ENCODE measurements around the gene RSKR. TPM values are rescaled to one million over a fixed set of nuclear protein-coding genes. Genes with fewer than 3 reads are reported as not detected.
"Not testable (repeated sequence)": the region's sequence is repeated elsewhere in the genome, so short reads cannot be mapped to it uniquely, and the experiment has no call there.

The RSKR gene
- total RNA-seq, 2 experiments from 2014 or later, result 23.0 to 28.7 TPM

DNA sequence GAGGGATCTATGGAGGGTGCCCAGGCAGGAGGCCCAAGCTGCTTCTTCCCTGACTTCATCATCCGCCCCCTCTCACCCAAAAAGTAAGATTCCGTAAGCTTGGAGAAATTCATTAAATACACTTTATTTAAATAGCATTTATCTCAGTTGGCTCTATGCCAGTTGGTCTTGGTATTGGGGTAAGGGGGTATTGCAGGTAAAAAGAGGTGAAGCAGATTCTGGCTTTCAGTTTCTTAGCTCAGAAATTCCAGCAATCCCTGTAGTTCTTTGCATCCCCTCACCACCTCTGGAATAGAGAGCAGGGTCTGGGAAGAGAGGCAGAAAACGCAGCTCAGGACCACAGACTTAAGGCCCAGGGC lies 36.5 kb downstream of the RSKR start:
- H3K4me1 Mint-ChIP-seq (ENCODE audit: low read depth), result peaks cover 42% of the 10 kb centered on the region
- ChIA-PET CTCF (interaction anchor here (0.6 to 4.9 kb wide), 8 partner anchors 11 to 149 kb away, joined by 3 to 44 read pairs (median 4); partner anchors contain the start of gene TLCD1), POLR2A (interaction anchor here (1.0 to 2.8 kb wide), 6 partner anchors 7 to 84 kb away, joined by 3 to 18 read pairs (median 5); partner anchors contain the start of genes SDF2, SPAG5 and SUPT6H)
- H3K36me3 Mint-ChIP-seq (ENCODE audit: low read depth), result peaks cover 64% of the 10 kb centered on the region
- peak overlapping the region; percentile 86 for H3K27ac Mint-ChIP-seq
- ATAC-seq (no peak), DNase-seq (no peak)
- no peaks in the 10 kb centered on the region for H3K27me3 Mint-ChIP-seq (ENCODE audit: low read depth)
- H3K9me3 Mint-ChIP-seq (ENCODE audit: insufficient read depth), result no peaks in the 10 kb centered on the region
- H3K4me3 Mint-ChIP-seq, result no peak overlapping the region

- Mint-ChIP-seq H3K36me3 (ENCODE audit: low read depth) (peaks cover 64% of the 10 kb centered on the region), H3K4me3 (peak within 1 kb of the TSS; percentile 84), H3K27me3 (ENCODE audit: low read depth) (no peaks in the 10 kb centered on the region), H3K9me3 (ENCODE audit: insufficient read depth) (no peaks in the 10 kb centered on the region), H3K27ac (peak within 1 kb of the TSS; percentile 86), H3K4me1 (ENCODE audit: low read depth) (peaks cover 47% of the 10 kb centered on the region)
- ATAC-seq (peak; percentile 95), DNase-seq (peak; percentile 98)
- POLR2A ChIA-PET, result interaction anchor here (0.6 to 2.8 kb wide), 9 partner anchors 17 to 85 kb away, joined by 3 to 18 read pairs (median 4); partner anchors contain the start of genes SDF2, SPAG5 and SUPT6H
- CTCF ChIA-PET, result interaction anchor here (0.6 to 4.9 kb wide), 11 partner anchors 11 to 349 kb away, joined by 3 to 44 read pairs (median 5); partner anchors contain the start of genes BLTP2, TLCD1 and UNC119
Measured at GRCh38 chr17:28576758-28577465, 37.1 kb downstream of the RSKR start, which contains the start of gene ALDOC. Gene ALDOC (minus strand): TSS chr17:28576895. CDS start chr17:28575532, 1,363 bp downstream.

DNA sequence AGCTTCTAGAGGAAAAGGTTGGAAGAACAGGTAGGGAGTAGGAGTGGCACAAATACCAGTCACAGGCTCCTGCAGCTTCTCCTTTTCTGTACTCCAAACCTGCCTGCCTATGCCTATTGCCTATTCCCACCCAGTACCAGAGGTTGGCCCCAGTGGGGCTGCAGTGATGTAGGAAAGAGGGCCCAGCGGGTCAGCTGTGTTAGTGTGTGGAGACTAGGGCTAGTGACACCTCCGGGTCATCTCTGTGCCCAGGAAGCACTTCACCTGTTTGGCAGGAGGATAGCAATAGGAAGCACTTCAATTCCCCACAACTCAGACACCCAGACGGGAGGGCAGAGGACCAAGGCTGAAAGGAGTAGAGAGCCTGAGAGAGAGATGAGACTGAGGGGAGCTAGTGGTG lies 38.0 kb downstream of the RSKR start:
- H3K4me3 Mint-ChIP-seq, result peak overlapping the region; percentile 84
- not testable (repeated sequence) for DNase-seq; H3K9me3 Mint-ChIP-seq (ENCODE audit: insufficient read depth); ATAC-seq; H3K27me3 Mint-ChIP-seq (ENCODE audit: low read depth)
- H3K4me1 Mint-ChIP-seq (ENCODE audit: low read depth), result peaks cover 49% of the 10 kb centered on the region
- ChIA-PET CTCF (interaction anchor here (0.7 to 4.9 kb wide), 8 partner anchors 15 to 350 kb away, joined by 3 to 44 read pairs (median 6); partner anchors contain the start of genes BLTP2 and UNC119), POLR2A (interaction anchor here (0.6 to 2.0 kb wide), 6 partner anchors 20 to 86 kb away, joined by 3 to 8 read pairs (median 4); partner anchors contain the start of genes SDF2 and SUPT6H)
- peak overlapping the region; percentile 86 for H3K27ac Mint-ChIP-seq
- peaks cover 64% of the 10 kb centered on the region for H3K36me3 Mint-ChIP-seq (ENCODE audit: low read depth)

DNA sequence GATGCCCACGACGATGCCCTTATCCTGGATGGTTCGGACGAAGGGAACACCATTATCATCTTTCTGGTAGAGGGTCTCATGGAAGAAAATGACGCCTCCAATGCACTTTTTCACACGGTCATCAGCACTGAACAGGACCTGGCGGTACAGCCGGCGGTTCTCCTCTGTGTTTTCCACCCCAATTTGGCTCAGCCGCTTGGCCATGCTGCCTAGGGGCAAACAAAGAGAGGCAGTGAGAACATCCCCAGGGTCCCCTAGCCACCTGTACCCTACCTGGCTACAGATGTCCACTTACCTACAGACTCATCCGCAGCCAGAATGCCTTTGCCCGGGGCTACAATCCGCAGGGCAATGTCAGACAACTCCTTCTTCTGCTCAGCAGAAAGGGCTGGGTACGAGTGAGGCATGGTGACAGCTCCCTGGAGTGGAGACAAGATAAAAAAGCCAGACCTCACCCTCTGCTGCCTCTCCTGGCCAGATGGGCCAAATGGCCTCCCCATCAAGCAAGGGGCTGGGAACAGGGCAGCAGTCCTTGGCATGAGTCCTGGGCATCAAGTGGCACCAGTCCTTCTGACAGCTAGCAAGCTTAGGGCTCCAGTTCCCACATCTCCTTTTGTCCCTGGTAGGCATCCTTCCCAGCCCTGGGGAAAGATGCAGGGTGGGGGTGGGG lies 38.7 kb downstream of the RSKR start:
- ChIA-PET POLR2A (interaction anchor here (0.9 to 1.5 kb wide), 3 partner anchors 13 to 87 kb away, joined by 3 to 5 read pairs (median 3); partner anchors contain the start of genes SDF2 and SUPT6H), CTCF (interaction anchor here (1.0 to 4.9 kb wide), 7 partner anchors 9 to 151 kb away, joined by 3 to 44 read pairs (median 6); partner anchors contain the start of gene UNC119)
- H3K36me3 Mint-ChIP-seq (ENCODE audit: low read depth), result peaks cover 61% of the 10 kb centered on the region
- no peaks in the 10 kb centered on the region for H3K27me3 Mint-ChIP-seq (ENCODE audit: low read depth)
- ATAC-seq (no peak), DNase-seq (no peak)
- no peak overlapping the region for H3K27ac Mint-ChIP-seq
- no peaks in the 10 kb centered on the region for H3K9me3 Mint-ChIP-seq (ENCODE audit: insufficient read depth)
- peaks cover 46% of the 10 kb centered on the region for H3K4me1 Mint-ChIP-seq (ENCODE audit: low read depth)
- H3K4me3 Mint-ChIP-seq, result no peak overlapping the region

DNA sequence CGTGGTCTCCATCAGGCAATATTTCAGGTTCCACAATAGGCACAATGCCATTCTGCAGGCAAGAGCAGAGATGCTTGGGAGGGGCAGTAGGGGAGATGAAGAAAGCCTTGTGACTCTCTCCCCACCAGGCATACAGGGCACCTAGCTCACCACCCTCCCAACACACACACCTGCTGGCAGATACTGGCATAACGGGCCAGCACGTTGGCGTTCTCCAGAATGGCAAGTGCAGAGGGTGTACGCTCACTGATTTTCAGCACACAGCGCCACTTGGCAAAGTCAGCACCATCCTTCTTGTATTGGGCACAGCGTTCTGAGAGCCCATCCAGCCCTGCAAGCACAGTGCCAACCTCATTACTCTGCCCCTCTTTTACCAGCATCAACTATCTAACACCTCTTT lies 39.5 kb downstream of the RSKR start:
- ATAC-seq (no peak), DNase-seq (no peak)
- Mint-ChIP-seq H3K4me3 (no peak overlapping the region), H3K36me3 (ENCODE audit: low read depth) (peaks cover 61% of the 10 kb centered on the region), H3K4me1 (ENCODE audit: low read depth) (peaks cover 49% of the 10 kb centered on the region), H3K9me3 (ENCODE audit: insufficient read depth) (no peaks in the 10 kb centered on the region), H3K27me3 (ENCODE audit: low read depth) (no peaks in the 10 kb centered on the region), H3K27ac (no peak overlapping the region)
- ChIA-PET POLR2A (interaction anchor here (0.9 to 1.5 kb wide), 3 partner anchors 12 to 87 kb away, joined by 3 to 5 read pairs (median 3); partner anchors contain the start of genes SDF2 and SUPT6H), CTCF (interaction anchor here (1.0 to 4.9 kb wide), 4 partner anchors 8 to 26 kb away, joined by 4 to 44 read pairs (median 8); no protein-coding TSS in a partner anchor)

GRCh38 chr17:28573966-28574480 lies 40.0 kb downstream of the RSKR start:
- POLR2A ChIA-PET, result interaction anchor here (0.9 kb wide), 1 partner anchor 11 kb away, joined by 3 read pairs; no protein-coding TSS in a partner anchor
- peaks cover 58% of the 10 kb centered on the region for H3K36me3 Mint-ChIP-seq (ENCODE audit: low read depth)
- CTCF ChIA-PET, result interaction anchor here (1.0 to 4.9 kb wide), 4 partner anchors 8 to 26 kb away, joined by 4 to 44 read pairs (median 8); no protein-coding TSS in a partner anchor

GRCh38 chr17:28573521-28573920 lies 40.5 kb downstream of the RSKR start:
- ATAC-seq (no peak), DNase-seq (no peak)
- POLR2A ChIA-PET, result no interaction called here
- H3K27me3 Mint-ChIP-seq (ENCODE audit: low read depth), result no peaks in the 10 kb centered on the region
- H3K4me1 Mint-ChIP-seq (ENCODE audit: low read depth), result peaks cover 53% of the 10 kb centered on the region
- H3K4me3 Mint-ChIP-seq, result no peak overlapping the region
- no peaks in the 10 kb centered on the region for H3K9me3 Mint-ChIP-seq (ENCODE audit: insufficient read depth)
- H3K27ac Mint-ChIP-seq, result no peak overlapping the region
- H3K36me3 Mint-ChIP-seq (ENCODE audit: low read depth), result peaks cover 55% of the 10 kb centered on the region
- CTCF ChIA-PET, result interaction anchor here (2.1 to 4.9 kb wide), 2 partner anchors 25 to 26 kb away, joined by 8 to 44 read pairs; no protein-coding TSS in a partner anchor

More at GRCh38 chr17:28573966-28574480, 40.0 kb downstream of the RSKR start:
- no peak overlapping the region for H3K4me3 Mint-ChIP-seq
- no peaks in the 10 kb centered on the region for H3K27me3 Mint-ChIP-seq (ENCODE audit: low read depth)
- DNase-seq, result no peak
- ATAC-seq, result no peak
- H3K4me1 Mint-ChIP-seq (ENCODE audit: low read depth), result peaks cover 52% of the 10 kb centered on the region
- H3K27ac Mint-ChIP-seq, result no peak overlapping the region
- no peaks in the 10 kb centered on the region for H3K9me3 Mint-ChIP-seq (ENCODE audit: insufficient read depth)

DNA sequence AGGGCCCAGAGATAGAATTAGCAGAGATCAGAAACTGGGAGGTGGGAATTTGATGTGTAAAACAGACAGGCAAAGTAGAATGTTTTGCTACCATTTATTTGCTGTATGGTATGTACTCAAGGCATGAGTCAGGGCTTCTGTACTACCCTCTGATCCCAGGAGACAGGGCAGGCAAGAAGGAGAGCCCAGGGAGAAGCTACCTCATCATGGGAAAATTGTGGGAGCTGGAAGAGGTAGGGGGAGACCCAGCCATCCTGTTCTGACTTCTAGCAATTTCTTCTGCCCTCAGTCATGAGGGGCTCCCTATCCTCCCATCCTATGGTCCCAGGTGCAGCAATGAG lies 41.0 kb downstream of the RSKR start:
- H3K4me3 Mint-ChIP-seq, result no peak overlapping the region
- no peak overlapping the region for H3K27ac Mint-ChIP-seq
- H3K9me3 Mint-ChIP-seq (ENCODE audit: insufficient read depth), result no peaks in the 10 kb centered on the region
- no peak for DNase-seq
- no peaks in the 10 kb centered on the region for H3K27me3 Mint-ChIP-seq (ENCODE audit: low read depth)
- CTCF ChIA-PET, result interaction anchor here (4.9 kb wide), 1 partner anchor 24 kb away, joined by 44 read pairs; no protein-coding TSS in a partner anchor
- no peak for ATAC-seq
- H3K36me3 Mint-ChIP-seq (ENCODE audit: low read depth), result peaks cover 54% of the 10 kb centered on the region
- POLR2A ChIA-PET, result interaction anchor here (0.5 to 1.2 kb wide), 2 partner anchors 13 to 72 kb away, joined by 3 read pairs; partner anchors contain the start of gene BLTP2
- peaks cover 56% of the 10 kb centered on the region for H3K4me1 Mint-ChIP-seq (ENCODE audit: low read depth)

GRCh38 chr17:28572259-28573039 lies 41.5 kb downstream of the RSKR start:
- Mint-ChIP-seq H3K27me3 (ENCODE audit: low read depth) (no peaks in the 10 kb centered on the region), H3K4me3 (peak overlapping the region; percentile 94), H3K4me1 (ENCODE audit: low read depth) (peaks cover 60% of the 10 kb centered on the region), H3K36me3 (ENCODE audit: low read depth) (peaks cover 52% of the 10 kb centered on the region), H3K9me3 (ENCODE audit: insufficient read depth) (no peaks in the 10 kb centered on the region), H3K27ac (peak overlapping the region; percentile 95)
- CTCF ChIA-PET, result interaction anchor here (0.8 to 3.7 kb wide), 8 partner anchors 11 to 381 kb away, joined by 3 to 46 read pairs (median 4); partner anchors contain the start of genes SDF2 and SUPT6H
- POLR2A ChIA-PET, result interaction anchor here (0.5 to 3.2 kb wide), 8 partner anchors 11 to 139 kb away, joined by 3 to 30 read pairs (median 5); partner anchors contain the start of genes BLTP2 and SPAG5
- ATAC-seq (no peak), DNase-seq (no peak)

GRCh38 chr17:28571361-28572122 lies 42.4 kb downstream of the RSKR start, which contains the start of gene PIGS:
Gene PIGS (minus strand): TSS chr17:28571524. CDS start chr17:28571496, 28 bp downstream.
- ChIA-PET CTCF (interaction anchor here (0.7 to 3.7 kb wide), 11 partner anchors 9 to 382 kb away, joined by 3 to 46 read pairs (median 4); partner anchors contain the start of genes BLTP2, SDF2 and SUPT6H), POLR2A (interaction anchor here (0.9 to 3.2 kb wide), 9 partner anchors 10 to 139 kb away, joined by 3 to 30 read pairs (median 4); partner anchors contain the start of gene SPAG5)
- Mint-ChIP-seq H3K4me1 (ENCODE audit: low read depth) (peaks cover 58% of the 10 kb centered on the region), H3K9me3 (ENCODE audit: insufficient read depth) (no peaks in the 10 kb centered on the region), H3K27me3 (ENCODE audit: low read depth) (no peaks in the 10 kb centered on the region), H3K4me3 (peak within 1 kb of the TSS; percentile 94), H3K36me3 (ENCODE audit: low read depth) (peaks cover 49% of the 10 kb centered on the region), H3K27ac (peak within 1 kb of the TSS; percentile 95)
- peak; percentile 98 for ATAC-seq
- peak; percentile 94 for DNase-seq
